IMR-90 (cell line): ENCODE results near the gene DENND2C. TPM values are rescaled to one million over a fixed set of nuclear protein-coding genes. Genes with fewer than 3 reads are reported as not detected.

ENCODE experiments used
- ATAC-seq: fragments of 200-7000 bp; cut with Tn5 transposase; 2 replicates; pipeline ENCODE4 v1.9.1; 2020; ENCODE audit warnings: low read depth, mild to moderate bottlenecking, moderate library complexity
- BruUV-seq: library from RNA; stranded (reverse); fragments of 400-500 nt; replicated peaks from 2 replicates; lab custom pipeline; 2021; lab: Mats Ljungman, UMichigan
- CTCF ChIA-PET: fragments of 300-600 bp; formaldehyde crosslinking; extraction: SDS; loops from one replicate; lab custom pipeline; 2021; ENCODE audit warnings: antibody characterized with exemption; lab: Yijun Ruan, JAX
- POLR2A ChIA-PET: fragments of 300-600 bp; sonication (Branson Sonifier 250); formaldehyde crosslinking; loops from one replicate; lab custom pipeline; 2022; ENCODE audit warnings: antibody characterized with exemption; ENCODE audit not compliant: unreplicated experiment; lab: Charles Lee
- DNase-seq: peaks from one replicate; pipeline ENCODE4 v3.0.0; 2013
- H2AFZ ChIP-seq: replicated peaks from 2 replicates; pipeline ENCODE3; 2013; ENCODE audit warnings: low read length, mild to moderate bottlenecking; ENCODE audit not compliant: poor library complexity
- H2AK5ac ChIP-seq: 2 replicates; pipeline ENCODE4 v1.6.1; 2013; ENCODE audit warnings: low read depth, low read length, inconsistent platforms
- H2AK9ac ChIP-seq: replicated peaks from 2 replicates; pipeline ENCODE3; 2013; ENCODE audit warnings: mild to moderate bottlenecking, low read depth, low read length, moderate library complexity; ENCODE audit not compliant: poor library complexity
- H2BK120ac ChIP-seq: 2 replicates; pipeline ENCODE4 v1.6.1; 2013; ENCODE audit warnings: low read depth, low read length, inconsistent platforms
- H2BK15ac ChIP-seq: 3 replicates; pipeline ENCODE4 v1.6.1; 2013; ENCODE audit warnings: low read depth, low read length, inconsistent platforms
- H2BK20ac ChIP-seq: 2 replicates; pipeline ENCODE4 v1.6.1; 2013; ENCODE audit warnings: low read depth, mild to moderate bottlenecking, inconsistent platforms, low read length, moderate library complexity
- H2BK5ac ChIP-seq: 2 replicates; pipeline ENCODE4 v1.6.1; 2013; ENCODE audit warnings: mild to moderate bottlenecking, low read depth, low read length, inconsistent platforms; ENCODE audit not compliant: poor library complexity, severe bottlenecking
- H3K14ac ChIP-seq: replicated peaks from 2 replicates; pipeline ENCODE4 v1.6.1; 2013; ENCODE audit warnings: low read depth, low read length, inconsistent platforms
- H3K18ac ChIP-seq: 2 replicates; pipeline ENCODE4 v1.6.1; 2013; ENCODE audit warnings: low read depth, low read length, control low read depth
- H3K23ac ChIP-seq: 2 replicates; pipeline ENCODE4 v1.6.1; 2013; ENCODE audit warnings: low read depth, low read length, inconsistent platforms
- H3K27ac ChIP-seq: 2 replicates; pipeline ENCODE4 v1.5.1; 2013; ENCODE audit warnings: mild to moderate bottlenecking, control low read depth, low read length; ENCODE audit not compliant: insufficient read depth
- H3K27me3 ChIP-seq: 2 replicates; pipeline ENCODE4 v1.6.1; 2013; ENCODE audit warnings: low read length; ENCODE audit not compliant: control insufficient read depth, insufficient read depth
- H3K36me3 ChIP-seq: 2 replicates; pipeline ENCODE4 v1.6.1; 2013; ENCODE audit warnings: low read length, mixed read lengths; ENCODE audit not compliant: control insufficient read depth, insufficient read depth
- H3K4ac ChIP-seq: 2 replicates; pipeline ENCODE4 v1.6.1; 2013; ENCODE audit warnings: low read depth, low read length, inconsistent platforms
- H3K4me1 ChIP-seq: 2 replicates; pipeline ENCODE4 v1.6.1; 2013; ENCODE audit warnings: low read length, mixed read lengths; ENCODE audit not compliant: control insufficient read depth, insufficient read depth
- H3K4me2 ChIP-seq: 2 replicates; pipeline ENCODE4 v1.6.1; 2013; ENCODE audit warnings: low read depth, mild to moderate bottlenecking, control low read depth, low read length, moderate library complexity
- H3K4me3 ChIP-seq: 2 replicates; pipeline ENCODE4 v1.5.1; 2013; ENCODE audit warnings: low read depth, mild to moderate bottlenecking, control low read depth, low read length, moderate library complexity; ENCODE audit not compliant: insufficient read depth
- H3K56ac ChIP-seq: 2 replicates; pipeline ENCODE4 v1.6.1; 2013; ENCODE audit warnings: low read length, inconsistent platforms; ENCODE audit not compliant: insufficient read depth; ENCODE audit errors: extremely low read depth
- H3K79me1 ChIP-seq, 2 experiments: 2 replicates each; pipeline ENCODE4 v1.6.1; 2013; ENCODE audit warnings: low read length in 2 of 2, inconsistent platforms in 1 of 2, low read depth in 1 of 2
- H3K9ac ChIP-seq: 2 replicates; pipeline ENCODE4 v1.6.1; 2013; ENCODE audit warnings: low read depth, low read length, control low read depth
- H3K9me1 ChIP-seq: 2 replicates; pipeline ENCODE4 v1.6.1; 2013; ENCODE audit warnings: low read length, inconsistent platforms; ENCODE audit not compliant: insufficient read depth
- H3K9me3 ChIP-seq: 2 replicates; pipeline ENCODE4 v1.6.1; 2013; ENCODE audit warnings: low read length; ENCODE audit not compliant: control insufficient read depth, insufficient read depth
- H4K20me1 ChIP-seq: 2 replicates; pipeline ENCODE4 v1.6.1; 2013; ENCODE audit warnings: low read length, inconsistent platforms; ENCODE audit not compliant: insufficient read depth
- H4K5ac ChIP-seq: 2 replicates; pipeline ENCODE4 v1.6.1; 2013; ENCODE audit warnings: mild to moderate bottlenecking, low read depth, low read length, control low read depth
- H4K8ac ChIP-seq, 2 experiments: 2 replicates each; pipeline ENCODE4 v1.6.1; 2013; ENCODE audit warnings: low read depth in 2 of 2, low read length in 2 of 2, control low read depth in 1 of 2, inconsistent platforms in 1 of 2
- H4K91ac ChIP-seq: 2 replicates; pipeline ENCODE4 v1.6.1; 2013; ENCODE audit warnings: low read depth, low read length, inconsistent platforms; ENCODE audit not compliant: insufficient read depth
- CHD1 ChIP-seq: IDR thresholded peaks from 2 replicates; pipeline ENCODE4 v1.6.1; 2012; ENCODE audit warnings: low read depth, low read length, improper control_type of control experiment
- ELK1 ChIP-seq: fragments of 150-350 bp; IDR thresholded peaks from 2 replicates; pipeline ENCODE4 v1.6.1; 2016; ENCODE audit warnings: low read depth, mild to moderate bottlenecking, low read length, moderate library complexity, borderline replicate concordance
- FOS ChIP-seq: fragments of 150-350 bp; IDR thresholded peaks from 2 replicates; pipeline ENCODE4 v1.6.1; 2016; ENCODE audit warnings: low read depth, low read length
- MXI1 ChIP-seq: IDR thresholded peaks from 2 replicates; pipeline ENCODE4 v1.6.1; 2012; ENCODE audit warnings: low read depth, mild to moderate bottlenecking, low read length, moderate library complexity, borderline replicate concordance
- POLR2A ChIP-seq: IDR thresholded peaks from 2 replicates; pipeline ENCODE4 v1.6.1; 2012; ENCODE audit warnings: mild to moderate bottlenecking, low read depth, low read length
- RFX5 ChIP-seq: IDR thresholded peaks from 2 replicates; pipeline ENCODE4 v1.8.0; 2012; ENCODE audit warnings: low read depth, mild to moderate bottlenecking, low read length, moderate library complexity
- SMC3 ChIP-seq: fragments of 150-350 bp; IDR thresholded peaks from 2 replicates; pipeline ENCODE4 v1.6.1; 2016; ENCODE audit warnings: low read depth, mild to moderate bottlenecking, antibody characterized with exemption, low read length, moderate library complexity
- WGBS, 2 experiments: methylation state at CpG; one replicate each; pipeline versions ENCODE4 v1.1.5 to v1.1.7; 2013; ENCODE audit warnings: missing lambda C conversion rate in 2 of 2; ENCODE audit not compliant: insufficient read length in 1 of 2; ENCODE audit errors: extremely low coverage in 2 of 2; 5-methylcytosine and 5-hydroxymethylcytosine counted together
- dilution Hi-C: fragments of 300-500 bp; cut with HindIII; formaldehyde crosslinking; loops from one replicate; pipeline ENCODE4 v1.14.3; 2018; ENCODE audit warnings: low sequenced_read_pairs; ENCODE audit not compliant: unreplicated experiment
- in situ Hi-C: fragments of 300-500 bp; cut with MboI; formaldehyde crosslinking; loops from 3 replicates; pipeline ENCODE4 v1.14.3; 2019; ENCODE audit warnings: low sequenced_read_pairs, inconsistent platforms, mixed read lengths
- intact Hi-C: fragments of 100-400 bp; cut with micrococcal nuclease; formaldehyde crosslinking; loops from 2 replicates; pipeline ENCODE4 v1.10.0; 2022
- polyA plus RNA-seq, 3 experiments: library from polyadenylated mRNA; depleted of rRNA; stranded (reverse); fragments of >200 nt; gene quantifications; 2 replicates each; pipeline ENCODE4 v1.2.3, GENCODE V29; 2012; ENCODE audit warnings: low replicate concordance in 1 of 3
- total RNA-seq: library from RNA; depleted of rRNA; stranded (reverse); fragments of >200 nt; gene quantifications from 2 replicates; pipeline ENCODE4 v1.2.3, GENCODE V29; 2012
- TF ChIP-seq, protein P1 (sequence below): fragments of 150-350 bp; IDR thresholded peaks from 2 replicates; pipeline ENCODE4 v1.6.1; 2017; ENCODE audit warnings: mild to moderate bottlenecking, antibody characterized with exemption, low read length, low read depth

The DENND2C gene
- total and polyA plus RNA-seq, 2 of the 4 experiments (the other 2 are of a cell fraction), result 0.58 to 2.2 TPM

- Histone ChIP-seq H3K4ac (no peak overlapping the region), H4K91ac (no peak overlapping the region), H3K23ac (no peak overlapping the region), H3K18ac (no peak overlapping the region), H3K79me1 (no peaks in the 10 kb centered on the region), H2BK15ac (no peak overlapping the region), H3K4me3 (no peak overlapping the region), H3K36me3 (no peaks in the 10 kb centered on the region), H3K27me3 (no peaks in the 10 kb centered on the region), H3K14ac (no peak overlapping the region), H3K27ac (no peak overlapping the region), H2BK120ac (no peak overlapping the region), H3K9ac (no peak overlapping the region), H4K5ac (no peak overlapping the region), H3K56ac (no peak overlapping the region), H3K4me1 (no peaks in the 10 kb centered on the region), H2AFZ (no peak overlapping the region), H2AK9ac (no peak overlapping the region), H2BK20ac (no peak overlapping the region), H4K8ac (no peak overlapping the region), H3K9me3 (no peaks in the 10 kb centered on the region), H2AK5ac (no peak overlapping the region), H4K20me1 (no peaks in the 10 kb centered on the region), H2BK5ac (no peak overlapping the region), H3K9me1 (0 out of 2 replicates have a peak, but pooled peaks cover 3% of the 10 kb centered on the region), H3K4me2 (no peak overlapping the region)
- intact Hi-C loops, result loop anchor here (5.0 kb wide), 1 partner anchor 51 kb away; no protein-coding TSS in a partner anchor
- DNase-seq (no peak), ATAC-seq (no peak)
- CTCF ChIA-PET, result interaction anchor here (0.6 to 1.0 kb wide), 2 partner anchors 46 to 48 kb away, joined by 3 to 4 read pairs; partner anchors contain the start of gene NRAS
- TF ChIP-seq MXI1, result no peak
- no peak for TF ChIP-seq ELK1
- no peak for TF ChIP-seq POLR2A
- no peak for TF ChIP-seq FOS
- TF ChIP-seq SMC3, result no peak
- no peak for TF ChIP-seq RFX5
- TF ChIP-seq, protein P1, sequence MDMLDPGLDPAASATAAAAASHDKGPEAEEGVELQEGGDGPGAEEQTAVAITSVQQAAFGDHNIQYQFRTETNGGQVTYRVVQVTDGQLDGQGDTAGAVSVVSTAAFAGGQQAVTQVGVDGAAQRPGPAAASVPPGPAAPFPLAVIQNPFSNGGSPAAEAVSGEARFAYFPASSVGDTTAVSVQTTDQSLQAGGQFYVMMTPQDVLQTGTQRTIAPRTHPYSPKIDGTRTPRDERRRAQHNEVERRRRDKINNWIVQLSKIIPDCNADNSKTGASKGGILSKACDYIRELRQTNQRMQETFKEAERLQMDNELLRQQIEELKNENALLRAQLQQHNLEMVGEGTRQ, result no peak
- no peak for TF ChIP-seq CHD1
- in situ Hi-C loops, result no loop called here
- dilution Hi-C loops, result no loop called here
- no TSS peak for BruUV-seq
- 17 to 100% methylated on average over 1 to 3 of the region's 4 CpGs for WGBS, 2 experiments
- POLR2A ChIA-PET, result no interaction called here
Measured at GRCh38 chr1:114668373-114668772, 1.5 kb downstream of the DENND2C start.
